ENCODE results near the gene TPK1.

Gene TPK1

GRCh38 chr7:144528536-144529045 lies 307.3 kb downstream of the TPK1 start:
- DNase-seq (ENCODE audit: low spot score): no peak

GRCh38 chr7:144527051-144527471 lies 308.8 kb downstream of the TPK1 start:
- DNase-seq (ENCODE audit: low spot score): no peak

DNA sequence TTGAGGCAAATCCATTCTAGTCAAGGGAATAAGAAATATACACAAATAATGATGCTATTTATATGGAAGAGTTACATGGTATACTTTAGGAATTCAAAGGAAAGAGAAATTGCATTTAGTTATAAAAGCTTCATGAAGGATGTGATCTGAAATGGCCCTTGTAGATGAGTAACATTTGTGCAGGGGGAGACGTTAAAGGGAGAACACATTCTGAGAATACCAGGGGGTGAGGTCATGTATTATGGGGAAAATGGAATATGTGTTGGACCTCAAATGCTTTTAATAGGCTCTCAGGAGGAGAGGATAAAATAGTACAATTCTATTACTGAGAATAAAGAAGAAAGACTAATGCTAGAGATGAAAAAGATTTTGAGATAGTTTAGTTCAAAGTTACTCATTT lies 309.9 kb downstream of the TPK1 start:
- no peak for DNase-seq (ENCODE audit: low spot score)

DNA sequence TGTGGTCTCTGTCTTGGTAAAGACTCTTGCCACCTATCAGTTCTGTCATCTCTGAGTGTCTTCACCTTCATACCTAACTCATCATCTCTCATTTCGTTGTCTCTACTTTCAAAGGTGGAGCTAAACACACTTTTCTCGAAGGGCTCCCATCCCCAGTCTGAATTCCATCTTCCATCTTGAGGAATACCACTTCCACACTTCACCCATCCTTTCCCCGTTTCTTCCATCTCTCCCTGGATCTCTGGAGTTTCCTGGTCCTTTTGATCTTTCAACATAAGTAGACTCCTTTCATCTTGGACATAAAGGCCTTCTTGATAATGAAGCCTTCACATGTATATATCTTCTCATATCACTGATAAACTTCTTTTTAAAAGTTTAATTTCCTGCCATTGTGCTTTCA lies 311.6 kb downstream of the TPK1 start:
- no peak for DNase-seq (ENCODE audit: low spot score)

- DNase-seq (ENCODE audit: low spot score): no peak
Observed at GRCh38 chr7:144523621-144524020, 312.2 kb downstream of the TPK1 start.

DNA sequence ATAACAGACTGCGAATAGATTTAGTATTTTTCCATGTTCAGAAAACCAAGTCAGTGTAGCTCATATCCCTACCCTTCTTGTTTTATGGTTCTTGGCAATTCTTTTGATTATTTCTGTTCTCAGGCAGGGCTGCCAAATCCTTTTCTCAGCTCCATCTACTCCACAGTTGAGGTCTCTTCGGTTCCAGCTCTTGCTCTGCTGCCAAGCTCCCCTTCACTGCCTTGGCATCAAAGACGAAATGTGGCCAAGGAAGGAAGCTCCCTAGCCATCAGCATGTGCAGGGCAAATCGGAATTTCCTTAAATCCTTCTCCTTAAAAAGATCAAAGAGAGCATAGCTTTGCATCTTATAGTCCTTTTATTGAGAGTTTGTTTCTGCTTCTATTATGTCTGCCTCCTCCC lies 315.9 kb downstream of the TPK1 start:
- DNase-seq (ENCODE audit: low spot score): no peak

DNA sequence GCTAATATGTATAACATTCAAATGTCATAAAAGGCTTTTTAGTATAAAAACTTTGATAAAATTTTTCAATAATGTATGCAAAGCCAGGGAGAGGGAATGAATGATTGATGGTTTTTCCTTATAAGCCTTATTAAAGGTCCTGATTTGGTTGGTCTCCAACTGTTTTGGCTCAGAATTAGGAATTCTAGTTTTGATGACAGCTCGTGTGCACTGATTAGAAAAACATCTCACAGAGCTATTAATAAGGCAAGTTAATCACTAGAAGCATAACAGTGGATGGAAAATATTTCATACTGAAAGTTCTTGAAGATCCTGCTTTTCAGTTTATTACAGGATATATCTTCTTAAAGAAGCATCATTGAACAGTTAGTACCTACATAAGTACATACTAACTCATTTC lies 317.5 kb downstream of the TPK1 start:
- no peak for DNase-seq (ENCODE audit: low spot score)

- no peak for DNase-seq (ENCODE audit: low spot score)
Observed at GRCh38 chr7:144517749-144518148, 318.1 kb downstream of the TPK1 start.

GRCh38 chr7:144516729-144517525 lies 318.9 kb downstream of the TPK1 start:
- DNase-seq (ENCODE audit: low spot score): no peak

GRCh38 chr7:144513334-144513733 lies 322.5 kb downstream of the TPK1 start:
- DNase-seq (ENCODE audit: low spot score): no peak

GRCh38 chr7:144510621-144511020 lies 325.2 kb downstream of the TPK1 start:
- DNase-seq (ENCODE audit: low spot score): no peak

DNA sequence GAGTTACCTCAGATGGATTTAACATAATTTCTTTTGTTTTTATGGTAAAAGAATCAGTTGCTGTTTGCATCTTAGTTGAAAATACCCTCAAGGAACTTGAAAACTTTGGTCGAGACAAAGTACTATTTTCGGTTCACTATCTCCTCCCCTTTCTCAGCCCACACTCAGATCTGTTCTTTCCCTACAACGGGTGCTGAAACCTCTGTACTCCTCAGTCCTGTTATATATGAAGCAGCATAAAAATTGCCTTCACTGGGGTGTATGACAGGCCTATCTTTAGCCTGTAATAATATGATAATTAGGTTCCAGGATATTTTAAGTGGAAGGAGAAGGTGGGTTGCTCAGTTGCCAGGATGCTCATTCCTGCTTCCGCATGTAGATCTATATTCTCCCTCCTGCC lies 327.2 kb downstream of the TPK1 start:
- no peak for DNase-seq (ENCODE audit: low spot score)

DNA sequence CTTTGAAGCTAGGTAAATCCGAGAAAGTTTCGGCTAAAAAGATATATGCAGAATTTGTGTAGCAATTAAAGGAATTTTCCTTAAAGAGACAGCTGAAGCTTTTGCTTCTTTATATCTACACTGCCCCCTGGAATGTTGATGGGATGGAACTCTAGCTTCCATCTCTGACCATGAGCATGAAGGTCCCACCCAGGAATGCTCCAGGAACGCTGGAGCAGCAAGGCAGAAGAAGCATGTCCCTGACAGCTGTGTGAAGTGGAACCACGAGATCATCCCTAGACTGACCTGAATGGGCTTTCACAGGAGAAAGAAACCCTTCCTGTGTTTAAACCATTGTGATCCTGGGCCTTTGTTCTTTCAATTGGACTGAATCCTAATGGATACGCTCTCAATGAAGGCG lies 332.6 kb downstream of the TPK1 start:
- DNase-seq (ENCODE audit: low spot score): no peak

GRCh38 chr7:144500225-144500624 lies 335.6 kb downstream of the TPK1 start:
- no peak for DNase-seq (ENCODE audit: low spot score)

GRCh38 chr7:144497282-144497681 lies 338.6 kb downstream of the TPK1 start:
- DNase-seq (ENCODE audit: low spot score): no peak

DNA sequence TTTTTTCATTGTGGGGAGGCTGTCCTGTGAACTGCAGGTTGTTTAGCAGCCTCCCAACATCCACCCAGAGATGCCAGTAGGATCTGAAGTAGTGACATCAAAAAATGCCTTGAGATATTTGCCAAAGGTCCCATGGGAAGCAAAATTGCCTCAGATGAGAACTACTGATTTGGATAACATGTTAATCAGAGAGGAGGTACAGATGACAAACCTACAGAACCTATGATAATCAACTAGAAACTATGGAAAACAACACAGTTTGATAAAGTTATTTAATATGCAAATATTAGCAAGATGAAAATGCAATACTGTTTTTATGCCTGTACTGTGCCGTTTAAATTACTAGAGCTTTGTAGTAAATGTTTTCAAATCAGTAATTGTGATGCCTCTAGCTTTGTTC lies 341.5 kb downstream of the TPK1 start:
- no peak for DNase-seq (ENCODE audit: low spot score)

GRCh38 chr7:144489504-144489903 lies 346.3 kb downstream of the TPK1 start:
- no peak for DNase-seq (ENCODE audit: low spot score)

- DNase-seq (ENCODE audit: low spot score): no peak
Observed at GRCh38 chr7:144488977-144489376, 346.9 kb downstream of the TPK1 start.

DNA sequence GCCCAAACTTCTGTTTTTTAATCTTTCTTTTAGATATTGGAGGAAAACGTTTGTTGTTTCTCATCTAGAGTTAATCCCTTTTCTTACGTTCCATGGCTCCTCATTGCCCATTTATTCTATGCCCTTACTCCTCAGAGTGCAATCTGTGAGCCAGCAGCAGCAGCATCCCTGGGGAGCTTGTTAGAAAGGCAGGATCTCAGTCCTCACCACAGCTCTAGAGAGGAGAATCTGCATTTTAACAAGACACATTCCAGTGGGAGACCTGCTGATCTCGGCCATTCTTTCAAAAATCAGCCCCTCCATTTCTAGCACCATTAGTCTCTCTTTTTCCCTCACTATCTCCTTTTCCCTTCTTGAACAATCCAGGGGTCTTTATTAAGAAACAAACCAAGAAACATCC lies 348.0 kb downstream of the TPK1 start:
- DNase-seq (ENCODE audit: low spot score): no peak

DNA sequence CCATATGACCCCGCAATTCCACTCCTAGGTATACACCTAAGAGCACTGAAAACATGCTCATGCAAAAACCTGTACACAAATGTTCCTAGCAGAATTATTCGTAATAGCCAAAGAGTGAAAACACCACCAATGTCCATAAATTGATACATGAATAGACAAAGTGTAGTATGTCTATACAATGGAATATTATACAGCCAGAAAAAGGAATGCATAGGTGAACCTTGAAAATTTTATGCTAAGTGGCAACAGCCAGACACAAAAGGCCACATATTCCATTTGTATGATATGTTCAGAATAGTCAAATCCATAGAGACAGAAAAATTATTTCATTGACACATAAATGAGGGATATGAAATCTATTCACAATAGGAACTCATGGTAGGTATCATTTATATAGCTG lies 351.4 kb downstream of the TPK1 start:
- no peak for DNase-seq (ENCODE audit: low spot score)

DNA sequence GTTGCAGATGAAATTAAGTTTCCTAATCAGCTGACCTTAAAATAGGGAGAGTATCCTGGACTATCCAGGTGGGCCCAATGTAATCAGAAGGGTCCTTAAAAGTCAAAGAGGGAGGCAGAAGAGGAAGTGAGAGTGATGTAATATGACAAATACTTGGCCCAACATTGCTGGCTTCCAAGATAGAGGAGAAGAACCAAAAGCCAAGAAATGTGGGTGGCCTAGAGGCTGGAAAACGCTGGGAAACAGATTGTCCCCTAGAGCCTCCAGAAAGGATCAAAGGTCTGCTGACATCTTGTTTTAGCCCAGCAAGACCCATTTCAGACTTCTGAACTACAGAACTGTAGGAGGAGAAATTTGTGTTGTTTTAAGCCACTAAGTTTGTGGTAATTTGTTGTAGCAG lies 352.7 kb downstream of the TPK1 start:
- DNase-seq (ENCODE audit: low spot score): no peak

DNA sequence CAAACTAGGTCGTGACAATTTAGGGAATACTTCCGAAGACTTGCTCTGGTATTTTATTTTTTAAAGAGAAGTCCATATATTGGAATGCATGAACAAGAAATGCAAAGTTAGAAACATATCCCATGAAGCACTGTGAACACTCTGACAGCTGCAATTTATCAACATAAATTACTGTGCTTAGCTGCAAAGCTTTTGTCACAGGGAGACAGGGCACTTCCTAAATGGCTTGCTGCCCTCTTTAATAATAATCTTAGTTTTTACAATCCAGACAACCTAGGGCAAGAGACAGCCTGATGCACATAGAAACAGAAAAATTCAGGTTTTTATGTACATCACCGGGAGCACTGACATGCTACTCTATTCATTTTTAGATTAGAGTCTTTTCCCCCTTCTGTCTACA lies 354.0 kb downstream of the TPK1 start:
- no peak for DNase-seq (ENCODE audit: low spot score)

- DNase-seq (ENCODE audit: low spot score): no peak
Observed at GRCh38 chr7:144477348-144477747, 358.5 kb downstream of the TPK1 start.

Measured in activated CD4-positive, alpha-beta T cell treated with anti-CD3 and anti-CD28 coated beads, Interleukin-2, Interleukin-4, amounts not matched to agents 100 ng/mL and 50 ng/mL, durations not matched to agents 16 hours and 8 hours (primary cell).